Activated CD4-positive, alpha-beta T cell treated with anti-CD3 and anti-CD28 coated beads for 24 hours (primary cell): ENCODE data around the gene SMIM5.

Experiments
- DNase-seq, 2 donors: peaks; one replicate each; pipeline ENCODE4 v3.0.0-alpha.2; 2020; ENCODE audit warnings: low read depth in 2 of 2

Gene SMIM5

GRCh38 chr17:75603123-75603522, 30.1 kb upstream of the SMIM5 start:
- DNase-seq = no peak

DNA sequence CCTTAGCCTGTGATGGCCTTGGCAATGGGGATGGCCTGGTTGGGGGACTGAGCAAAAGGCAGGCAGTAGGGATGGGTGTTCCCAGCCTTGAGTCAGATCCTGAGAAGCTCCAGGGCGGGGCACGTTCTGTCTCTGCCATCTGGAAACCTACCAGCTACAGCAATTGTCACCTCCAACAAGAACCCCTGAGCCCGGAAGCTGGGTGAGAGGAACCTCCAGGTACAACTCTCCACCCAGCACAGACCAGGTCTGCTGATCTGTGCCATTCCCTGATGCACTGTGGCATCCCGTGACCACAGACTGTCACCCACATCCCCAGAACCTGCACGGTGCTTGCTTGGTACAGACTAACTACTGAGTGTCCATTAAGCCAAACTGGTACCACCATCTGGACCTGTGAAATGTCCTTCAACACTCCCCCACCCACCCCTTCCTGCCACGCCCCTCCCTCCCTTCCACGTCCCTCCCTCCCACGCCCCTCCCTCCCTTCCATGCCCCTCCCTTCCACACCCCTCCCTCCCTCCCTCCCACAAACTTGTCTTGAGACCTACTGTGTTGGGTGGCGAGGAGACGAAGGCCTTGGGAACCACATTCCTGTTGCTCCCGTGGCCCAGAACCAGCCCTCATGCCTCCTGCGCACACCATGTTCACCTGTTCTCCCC, 29.1 kb upstream of the SMIM5 start:
- DNase-seq = no peak

GRCh38 chr17:75605790-75606189, 27.4 kb upstream of the SMIM5 start:
- DNase-seq = no peak

DNA sequence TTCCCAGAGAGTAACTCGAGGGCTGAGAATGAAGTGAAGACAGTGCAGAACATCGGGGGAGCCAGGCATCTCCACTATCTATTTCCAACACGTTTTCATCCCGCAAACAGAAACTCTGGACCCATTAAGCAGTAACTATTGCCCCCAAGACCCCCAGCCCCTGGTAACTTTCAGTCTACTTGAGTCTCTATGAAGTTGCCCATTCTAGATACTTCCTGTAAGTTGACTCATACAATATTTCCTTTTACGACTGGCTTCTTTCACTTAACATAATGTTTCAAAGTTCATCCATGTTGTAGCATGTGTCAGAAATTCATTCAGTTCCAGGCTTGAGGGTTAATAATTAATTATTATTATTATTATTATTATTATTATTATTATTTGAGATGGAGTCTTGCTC, 26.1 kb upstream of the SMIM5 start:
- no peak for DNase-seq

DNA sequence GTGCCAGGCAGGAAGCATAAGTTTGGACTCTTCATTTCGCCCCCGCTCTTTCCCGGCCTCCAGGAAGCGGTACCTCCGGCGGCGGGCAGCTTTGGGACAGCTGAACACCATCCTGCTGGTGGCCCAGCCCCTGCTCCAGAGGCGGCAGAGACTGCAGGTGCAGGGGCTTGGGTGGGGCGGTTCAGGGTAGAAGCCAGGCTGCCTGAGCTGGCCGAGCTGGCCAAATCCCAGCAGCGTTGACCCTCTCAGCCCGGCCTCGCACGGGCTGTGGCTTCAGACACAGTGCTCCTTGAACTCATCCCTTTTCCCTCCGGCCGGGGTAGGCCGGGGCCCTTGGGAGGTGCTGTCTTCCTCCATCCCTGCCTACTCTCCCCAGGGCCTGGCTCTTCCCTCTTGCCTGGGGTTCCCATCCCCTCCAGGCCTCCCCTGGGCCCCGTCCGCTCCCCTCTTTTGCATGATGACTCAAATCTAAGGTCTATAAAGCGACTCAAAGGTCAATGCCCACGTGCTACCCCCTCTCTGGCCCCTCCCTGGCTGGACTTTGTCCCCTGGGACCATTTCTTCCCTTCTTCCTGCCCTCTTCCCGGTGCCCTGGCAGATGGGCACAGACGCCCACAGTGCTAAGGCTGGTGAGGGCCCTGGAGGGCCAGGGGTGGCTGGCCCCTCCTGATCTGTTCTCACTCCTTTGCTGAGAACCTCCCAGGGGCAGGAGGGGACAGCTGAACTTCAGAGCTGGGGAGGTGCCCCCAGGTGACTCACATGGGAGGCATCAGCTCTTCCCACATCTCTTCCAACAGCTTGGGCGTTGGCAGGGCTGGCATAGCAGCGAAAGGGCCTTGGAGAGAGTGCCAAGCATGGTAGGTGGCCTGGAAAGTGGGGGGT, 22.9 kb upstream of the SMIM5 start:
- no peak for DNase-seq

GRCh38 chr17:75611851-75612429, 21.3 kb upstream of the SMIM5 start:
- DNase-seq = no peak

DNA sequence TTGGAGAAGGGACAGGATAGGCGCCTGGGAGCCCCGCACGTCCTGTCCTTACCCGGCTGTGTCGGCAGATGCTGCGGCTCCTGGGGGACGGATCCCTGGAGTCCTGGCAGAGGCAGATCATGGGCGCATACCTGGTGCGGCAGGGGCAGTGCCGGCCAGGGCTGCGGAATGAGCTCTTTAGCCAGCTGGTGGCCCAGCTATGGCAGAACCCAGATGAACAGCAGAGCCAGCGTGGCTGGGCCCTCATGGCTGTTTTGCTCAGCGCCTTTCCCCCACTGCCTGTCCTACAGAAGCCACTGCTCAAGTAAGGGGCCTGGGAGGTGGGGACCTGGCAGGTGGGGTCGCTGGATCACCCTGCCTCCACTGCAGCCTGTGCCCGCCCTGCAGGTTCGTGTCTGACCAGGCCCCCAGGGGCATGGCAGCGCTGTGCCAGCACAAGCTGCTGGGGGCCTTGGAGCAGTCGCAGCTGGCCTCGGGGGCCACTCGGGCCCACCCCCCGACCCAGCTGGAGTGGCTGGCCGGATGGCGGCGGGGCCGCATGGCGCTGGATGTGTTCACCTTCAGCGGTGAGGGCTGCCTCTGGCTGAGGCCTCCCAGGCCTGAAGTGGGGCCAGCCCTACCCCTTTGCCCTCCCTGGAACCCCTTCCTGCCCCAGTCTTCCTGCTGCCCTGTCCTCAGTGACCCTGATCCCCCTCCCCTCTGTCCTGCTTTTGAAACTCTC, 20.2 kb upstream of the SMIM5 start:
- no peak for DNase-seq

DNA sequence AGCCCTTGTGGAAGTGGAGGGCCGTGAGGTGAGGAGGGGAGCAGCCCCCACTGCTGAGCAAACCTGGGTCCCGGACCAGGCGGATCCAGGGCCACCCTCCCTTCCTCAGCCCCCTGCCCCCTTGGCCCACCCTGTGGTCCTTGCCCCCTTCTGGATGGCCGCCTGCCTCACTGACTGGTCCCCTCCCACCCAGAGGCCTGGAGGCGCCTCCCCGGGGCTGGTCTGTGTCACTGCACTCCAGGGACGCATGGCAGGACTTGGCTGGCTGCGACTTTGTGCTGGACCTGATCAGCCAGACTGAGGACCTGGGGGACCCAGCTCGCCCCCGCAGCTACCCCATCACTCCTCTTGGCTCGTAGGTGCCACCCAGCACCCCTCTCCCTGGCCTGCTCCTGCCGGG, 19.2 kb upstream of the SMIM5 start:
- no peak for DNase-seq

DNA sequence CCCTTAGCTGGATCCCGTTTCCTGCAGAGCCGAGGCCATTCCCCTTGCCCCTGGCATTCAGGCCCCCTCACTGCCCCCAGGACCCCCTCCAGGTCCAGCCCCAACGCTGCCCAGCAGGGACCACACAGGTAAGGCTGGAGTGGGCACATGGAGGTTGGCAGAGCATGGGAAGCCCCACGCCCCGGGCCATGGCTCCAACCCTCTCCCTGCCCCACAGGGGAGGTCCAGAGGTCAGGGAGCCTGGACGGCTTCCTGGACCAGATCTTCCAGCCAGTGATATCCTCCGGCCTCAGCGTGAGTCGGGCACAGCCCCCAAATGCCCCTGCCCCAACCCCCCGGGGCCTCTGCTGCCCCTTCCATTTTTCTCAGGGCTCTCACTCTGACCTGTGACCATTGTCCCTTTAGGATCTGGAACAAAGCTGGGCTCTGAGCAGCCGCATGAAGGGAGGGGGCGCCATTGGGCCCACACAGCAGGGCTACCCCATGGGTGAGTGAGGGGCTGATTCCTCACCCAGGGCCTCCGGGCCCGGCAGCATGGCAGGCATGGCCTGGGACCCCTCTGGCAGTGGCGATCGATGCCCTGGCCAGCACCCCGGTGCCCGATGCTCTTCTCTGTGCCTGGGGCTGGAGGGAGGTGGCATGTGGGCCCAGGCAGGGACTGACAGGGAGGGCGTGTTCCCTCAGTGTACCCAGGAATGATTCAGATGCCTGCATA, 18.5 kb upstream of the SMIM5 start:
- no peak for DNase-seq

GRCh38 chr17:75615301-75615700, 17.9 kb upstream of the SMIM5 start:
- no peak for DNase-seq

DNA sequence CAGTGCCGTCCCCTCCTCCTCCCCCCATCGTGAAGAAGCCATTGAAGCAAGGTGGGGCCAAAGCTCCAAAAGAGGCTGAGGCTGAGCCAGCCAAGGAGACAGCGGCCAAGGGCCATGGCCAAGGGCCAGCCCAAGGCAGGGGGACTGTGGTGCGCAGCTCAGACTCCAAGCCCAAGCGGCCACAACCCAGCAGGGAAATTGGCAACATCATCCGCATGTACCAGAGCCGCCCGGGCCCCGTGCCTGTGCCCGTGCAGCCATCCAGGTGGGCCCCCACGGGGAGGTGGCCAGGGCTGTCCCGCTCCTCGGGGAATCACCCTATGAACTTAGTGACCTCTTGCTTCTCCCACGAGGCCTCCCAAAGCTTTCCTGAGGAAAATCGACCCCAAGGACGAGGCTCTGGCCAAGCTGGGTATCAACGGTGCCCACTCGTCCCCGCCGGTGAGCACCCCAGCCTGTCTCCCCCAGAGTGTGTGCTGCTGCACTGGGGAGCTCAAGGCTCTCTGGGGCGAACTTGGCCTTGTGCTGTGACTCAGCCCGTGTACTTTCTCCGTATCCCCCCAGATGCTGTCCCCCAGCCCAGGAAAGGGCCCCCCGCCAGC, 16.6 kb upstream of the SMIM5 start:
- no peak for DNase-seq

- DNase-seq = no peak
These were observed 16.0 kb upstream of the SMIM5 start for GRCh38 chr17:75617218-75617617.

DNA sequence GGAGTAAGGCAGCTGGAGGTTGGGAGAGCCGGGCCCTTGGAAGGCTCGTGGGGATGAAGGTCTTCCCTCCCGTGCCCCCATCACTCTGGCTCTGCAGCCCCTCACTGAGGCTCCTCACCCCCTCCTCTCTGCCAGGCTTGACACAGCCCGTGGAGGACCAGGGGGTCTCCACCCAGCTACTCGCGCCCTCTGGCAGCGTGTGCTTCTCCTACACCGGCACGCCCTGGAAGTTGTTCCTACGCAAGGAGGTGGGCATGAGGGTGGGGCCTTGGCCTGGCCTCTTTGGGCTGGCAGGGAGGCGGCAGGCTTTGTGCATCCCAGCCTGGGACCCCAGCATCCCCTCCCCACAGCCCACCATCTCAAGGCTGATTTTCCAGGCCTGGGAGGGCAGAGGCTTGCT, 15.6 kb upstream of the SMIM5 start:
- DNase-seq = no peak

DNA sequence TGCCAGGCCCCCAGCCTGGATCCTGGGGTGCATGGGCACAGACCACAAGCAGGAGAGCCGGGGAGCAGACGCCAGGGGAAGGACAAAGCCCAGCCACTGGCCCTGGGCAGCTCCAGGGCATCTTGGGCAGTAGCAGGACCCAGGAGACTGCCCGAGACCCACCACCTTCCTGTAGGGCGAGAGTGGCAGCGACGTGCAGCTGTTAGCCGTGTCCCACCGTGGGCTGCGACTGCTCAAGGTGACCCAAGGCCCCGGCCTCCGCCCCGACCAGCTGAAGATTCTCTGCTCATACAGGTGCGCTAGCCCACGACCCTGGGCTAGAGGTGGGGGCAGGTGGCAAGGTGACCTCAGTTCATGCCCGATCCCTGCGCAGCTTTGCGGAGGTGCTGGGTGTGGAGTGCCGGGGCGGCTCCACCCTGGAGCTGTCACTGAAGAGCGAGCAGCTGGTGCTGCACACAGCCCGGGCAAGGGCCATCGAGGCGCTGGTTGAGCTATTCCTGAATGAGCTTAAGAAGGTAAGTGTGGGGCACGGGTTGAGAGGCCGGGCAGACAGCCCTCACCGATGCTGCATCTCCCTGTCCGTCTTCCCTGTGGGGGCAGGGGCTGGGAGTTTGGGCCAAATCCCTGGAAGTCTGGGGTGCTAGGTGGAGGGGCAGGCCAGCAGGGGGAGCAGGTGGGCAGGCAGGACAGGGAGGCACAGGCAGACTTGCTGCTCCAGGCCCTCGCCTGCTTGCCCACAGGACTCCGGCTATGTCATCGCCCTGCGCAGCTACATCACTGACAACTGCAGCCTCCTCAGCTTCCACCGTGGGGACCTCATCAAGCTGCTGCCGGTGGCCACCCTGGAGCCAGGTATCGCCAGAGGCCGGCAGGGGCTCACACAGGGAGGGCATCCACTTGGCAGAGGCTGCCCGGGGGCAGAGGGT, 13.5 kb upstream of the SMIM5 start:
- DNase-seq = no peak

DNA sequence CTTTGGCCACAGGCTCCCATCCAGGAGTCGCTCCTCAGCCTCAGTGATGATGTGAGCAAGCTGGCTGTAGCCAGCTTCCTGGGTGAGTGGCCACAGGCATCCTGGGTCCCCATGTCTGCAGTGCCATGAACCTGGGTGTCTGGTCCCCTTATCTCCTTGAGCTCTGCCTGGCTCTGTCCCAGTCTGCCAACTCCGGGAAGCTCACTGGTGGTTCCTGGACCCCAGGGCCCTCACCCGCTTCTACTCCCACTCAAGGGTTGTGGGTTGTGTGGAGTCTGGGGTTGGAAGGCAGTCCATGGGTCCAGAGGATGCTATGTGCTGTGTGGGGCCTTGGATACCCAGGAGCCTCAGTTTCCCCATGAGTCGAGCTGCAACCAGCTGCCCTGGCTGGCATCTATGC, 11.7 kb upstream of the SMIM5 start:
- no peak for DNase-seq

DNA sequence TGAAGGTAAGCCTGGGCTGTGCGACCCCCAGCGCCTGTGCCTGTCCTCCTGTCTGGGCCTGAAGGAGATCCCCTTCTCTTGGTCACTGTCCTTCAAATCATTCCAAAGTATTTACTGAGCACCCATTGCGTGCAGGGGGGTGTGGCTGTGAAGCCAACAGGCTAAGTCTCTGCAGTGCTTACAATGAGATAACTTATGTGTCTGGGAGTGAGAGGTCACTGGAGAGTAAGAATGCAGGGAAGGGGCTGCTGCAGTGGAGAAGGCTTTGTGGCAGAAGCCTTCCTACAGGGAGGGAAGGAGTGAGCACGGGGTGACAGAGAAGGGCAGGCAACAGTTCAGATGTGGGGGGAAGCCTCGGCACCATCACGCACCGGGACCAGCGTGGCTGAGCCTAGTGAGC, 11.2 kb upstream of the SMIM5 start:
- DNase-seq = no peak

GRCh38 chr17:75622771-75623273, 10.4 kb upstream of the SMIM5 start:
- DNase-seq = no peak

DNA sequence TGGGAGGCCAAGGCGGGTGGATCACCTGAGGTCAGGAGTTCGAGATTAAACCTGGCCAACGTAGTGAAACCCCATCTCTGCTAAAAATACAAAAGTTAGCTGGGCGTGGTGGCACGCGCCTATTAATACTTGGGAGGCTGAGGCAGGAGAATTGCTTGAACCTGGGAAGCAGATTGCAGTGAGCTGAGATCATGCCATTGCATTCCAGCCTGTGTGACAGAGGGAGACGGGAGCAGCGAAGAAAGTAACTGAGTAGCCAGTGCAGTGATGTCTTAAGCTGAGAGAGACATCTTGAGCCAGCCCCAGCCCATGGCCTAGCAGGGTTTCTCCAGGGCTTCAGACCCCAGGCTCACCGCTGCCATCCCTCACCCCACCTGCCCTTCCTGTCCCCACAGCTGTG, 9.8 kb upstream of the SMIM5 start:
- no peak for DNase-seq

- DNase-seq = no peak
These were observed 9.2 kb upstream of the SMIM5 start for GRCh38 chr17:75624021-75624420.
